Loucy (cell line): Measurements from ENCODE around the gene CCDC59.

Experiments
- CTCF ChIP-seq: fragments of 200-600 bp; sonication (generic); conservative IDR thresholded peaks from 2 replicates; pipeline ENCODE4 v1.5.1; 2014; ENCODE audit warnings: mild to moderate bottlenecking, antibody characterized with exemption, low read length
- EZH2phosphoT487 ChIP-seq: fragments of 200-600 bp; IDR thresholded peaks from 2 replicates; pipeline ENCODE4 v1.6.1; 2018; ENCODE audit warnings: antibody characterized with exemption, mild to moderate bottlenecking, moderate library complexity, borderline replicate concordance

GRCh38 chr12:82327861-82328260 lies 30.3 kb downstream of the CCDC59 start:
- TF ChIP-seq CTCF, result no peak
- TF ChIP-seq EZH2phosphoT487, result no peak
